ENCODE data around the gene NTS.

DNA sequence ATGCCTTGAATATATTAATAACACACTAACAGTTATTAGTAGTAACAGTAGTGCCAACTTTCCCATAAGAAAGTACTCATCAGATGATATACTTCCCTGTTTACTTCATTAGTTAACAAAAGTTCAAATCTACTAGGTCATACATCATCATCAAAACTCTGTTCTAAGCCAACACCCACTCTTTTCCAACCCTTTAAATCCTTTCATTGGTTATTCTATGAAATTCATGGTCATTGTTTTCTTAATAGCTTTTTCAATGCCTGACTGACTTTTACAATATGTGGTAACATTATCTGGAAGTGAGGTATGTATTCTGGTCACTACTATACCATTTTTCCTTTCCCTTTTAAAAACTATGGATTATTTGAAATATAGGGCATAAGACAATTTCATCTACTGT lies 9.7 kb downstream of the NTS start:
- TF ChIP-seq, protein P1, sequence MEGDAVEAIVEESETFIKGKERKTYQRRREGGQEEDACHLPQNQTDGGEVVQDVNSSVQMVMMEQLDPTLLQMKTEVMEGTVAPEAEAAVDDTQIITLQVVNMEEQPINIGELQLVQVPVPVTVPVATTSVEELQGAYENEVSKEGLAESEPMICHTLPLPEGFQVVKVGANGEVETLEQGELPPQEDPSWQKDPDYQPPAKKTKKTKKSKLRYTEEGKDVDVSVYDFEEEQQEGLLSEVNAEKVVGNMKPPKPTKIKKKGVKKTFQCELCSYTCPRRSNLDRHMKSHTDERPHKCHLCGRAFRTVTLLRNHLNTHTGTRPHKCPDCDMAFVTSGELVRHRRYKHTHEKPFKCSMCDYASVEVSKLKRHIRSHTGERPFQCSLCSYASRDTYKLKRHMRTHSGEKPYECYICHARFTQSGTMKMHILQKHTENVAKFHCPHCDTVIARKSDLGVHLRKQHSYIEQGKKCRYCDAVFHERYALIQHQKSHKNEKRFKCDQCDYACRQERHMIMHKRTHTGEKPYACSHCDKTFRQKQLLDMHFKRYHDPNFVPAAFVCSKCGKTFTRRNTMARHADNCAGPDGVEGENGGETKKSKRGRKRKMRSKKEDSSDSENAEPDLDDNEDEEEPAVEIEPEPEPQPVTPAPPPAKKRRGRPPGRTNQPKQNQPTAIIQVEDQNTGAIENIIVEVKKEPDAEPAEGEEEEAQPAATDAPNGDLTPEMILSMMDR (conservative IDR thresholded peaks at IDR 0.05; ENCODE audit: low read depth in 2 of 2), result no peak
- TF ChIP-seq, protein P2, sequence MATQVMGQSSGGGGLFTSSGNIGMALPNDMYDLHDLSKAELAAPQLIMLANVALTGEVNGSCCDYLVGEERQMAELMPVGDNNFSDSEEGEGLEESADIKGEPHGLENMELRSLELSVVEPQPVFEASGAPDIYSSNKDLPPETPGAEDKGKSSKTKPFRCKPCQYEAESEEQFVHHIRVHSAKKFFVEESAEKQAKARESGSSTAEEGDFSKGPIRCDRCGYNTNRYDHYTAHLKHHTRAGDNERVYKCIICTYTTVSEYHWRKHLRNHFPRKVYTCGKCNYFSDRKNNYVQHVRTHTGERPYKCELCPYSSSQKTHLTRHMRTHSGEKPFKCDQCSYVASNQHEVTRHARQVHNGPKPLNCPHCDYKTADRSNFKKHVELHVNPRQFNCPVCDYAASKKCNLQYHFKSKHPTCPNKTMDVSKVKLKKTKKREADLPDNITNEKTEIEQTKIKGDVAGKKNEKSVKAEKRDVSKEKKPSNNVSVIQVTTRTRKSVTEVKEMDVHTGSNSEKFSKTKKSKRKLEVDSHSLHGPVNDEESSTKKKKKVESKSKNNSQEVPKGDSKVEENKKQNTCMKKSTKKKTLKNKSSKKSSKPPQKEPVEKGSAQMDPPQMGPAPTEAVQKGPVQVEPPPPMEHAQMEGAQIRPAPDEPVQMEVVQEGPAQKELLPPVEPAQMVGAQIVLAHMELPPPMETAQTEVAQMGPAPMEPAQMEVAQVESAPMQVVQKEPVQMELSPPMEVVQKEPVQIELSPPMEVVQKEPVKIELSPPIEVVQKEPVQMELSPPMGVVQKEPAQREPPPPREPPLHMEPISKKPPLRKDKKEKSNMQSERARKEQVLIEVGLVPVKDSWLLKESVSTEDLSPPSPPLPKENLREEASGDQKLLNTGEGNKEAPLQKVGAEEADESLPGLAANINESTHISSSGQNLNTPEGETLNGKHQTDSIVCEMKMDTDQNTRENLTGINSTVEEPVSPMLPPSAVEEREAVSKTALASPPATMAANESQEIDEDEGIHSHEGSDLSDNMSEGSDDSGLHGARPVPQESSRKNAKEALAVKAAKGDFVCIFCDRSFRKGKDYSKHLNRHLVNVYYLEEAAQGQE (IDR thresholded peaks at IDR 0.05; ENCODE audit: unreplicated experiment), result no peak
- TF ChIP-seq POLR2AphosphoS5 (IDR thresholded peaks at IDR 0.05; ENCODE audit: low read depth), result no peak
- no peak for TF ChIP-seq EZH2 (IDR thresholded peaks at IDR 0.05; ENCODE audit: low read depth, unreplicated experiment)
- TF ChIP-seq JUNB (IDR thresholded peaks at IDR 0.05; ENCODE audit: unreplicated experiment), result no peak
- TF ChIP-seq ZNF114 (CRISPR knock-in tag; IDR thresholded peaks at IDR 0.05), result no peak
- no peak for TF ChIP-seq NANOG (IDR thresholded peaks at IDR 0.05; ENCODE audit: borderline replicate concordance)
- no peak for TF ChIP-seq EZH2phosphoT487 (IDR thresholded peaks at IDR 0.05; ENCODE audit: unreplicated experiment)
- TF ChIP-seq CREB1 (CRISPR knock-in tag; IDR thresholded peaks at IDR 0.05; ENCODE audit: low read depth), result no peak
- no peak for TF ChIP-seq STAT1 (IDR thresholded peaks at IDR 0.05; ENCODE audit: unreplicated experiment)
- TF ChIP-seq ZNF331 (CRISPR knock-in tag; IDR thresholded peaks at IDR 0.05; ENCODE audit: low read depth), result no peak

Data from GM23338 (cell line).